ENCODE results near the gene VPS8.

VPS8 gene

GRCh38 chr3:184810146-184810545 lies 1.8 kb upstream of the VPS8 start:
- TF ChIP-seq CTCF (IDR thresholded peaks at IDR 0.05; ENCODE audit: low read depth, low read length, missing control alignments): no peak
- H3K4me3 ChIP-seq (replicated peaks; ENCODE audit: low read depth, low read length): no peak overlapping the region
- DNase-seq (ENCODE audit: extremely low read depth, low read depth): no peak

- no peak for DNase-seq (ENCODE audit: extremely low read depth, low read depth)
- TF ChIP-seq CTCF (IDR thresholded peaks at IDR 0.05; ENCODE audit: low read depth, low read length, missing control alignments): no peak
- H3K4me3 ChIP-seq (replicated peaks; ENCODE audit: low read depth, low read length): no peak overlapping the region
Observed at GRCh38 chr3:184811034-184811433, 932 bp upstream of the VPS8 start.

GRCh38 chr3:184811663-184811998 lies 335 bp upstream of the VPS8 start:
- H3K4me3 ChIP-seq (replicated peaks; ENCODE audit: low read depth, low read length): peak overlapping the region; percentile 94
- no peak for DNase-seq (ENCODE audit: extremely low read depth, low read depth)
- TF ChIP-seq CTCF (IDR thresholded peaks at IDR 0.05; ENCODE audit: low read depth, low read length, missing control alignments): no peak

- peak overlapping the region; percentile 94 for H3K4me3 ChIP-seq (replicated peaks; ENCODE audit: low read depth, low read length)
- no peak for TF ChIP-seq CTCF (IDR thresholded peaks at IDR 0.05; ENCODE audit: low read depth, low read length, missing control alignments)
- no peak for DNase-seq (ENCODE audit: extremely low read depth, low read depth)
Observed at GRCh38 chr3:184812662-184813042, 686 bp downstream of the VPS8 start.

- no peak for TF ChIP-seq CTCF (IDR thresholded peaks at IDR 0.05; ENCODE audit: low read depth, low read length, missing control alignments)
- peak overlapping the region; percentile 94 for H3K4me3 ChIP-seq (replicated peaks; ENCODE audit: low read depth, low read length)
- DNase-seq (ENCODE audit: extremely low read depth, low read depth): no peak
Observed at GRCh38 chr3:184813357-184813756, 1.4 kb downstream of the VPS8 start.

- no peak for TF ChIP-seq CTCF (IDR thresholded peaks at IDR 0.05; ENCODE audit: low read depth, low read length, missing control alignments)
- DNase-seq (ENCODE audit: extremely low read depth, low read depth): no peak
- no peak overlapping the region for H3K4me3 ChIP-seq (replicated peaks; ENCODE audit: low read depth, low read length)
Observed at GRCh38 chr3:184814214-184814613, 2.2 kb downstream of the VPS8 start.
